Endothelial cell of umbilical vein (primary cell): ENCODE measurements around the gene APOL2. TPM values are rescaled to one million over a fixed set of nuclear protein-coding genes. Genes with fewer than 3 reads are reported as not detected.

Experiments
- Bru-seq: library from RNA; stranded (reverse); fragments of 400-500 nt; gene quantifications from one replicate; lab custom pipeline; 2021; lab: Mats Ljungman, UMichigan
- BruChase-seq, 2 experiments: library from RNA; stranded (reverse); fragments of 400-500 nt; gene quantifications; one replicate each; lab custom pipeline; 2021; lab: Mats Ljungman, UMichigan
- BruUV-seq: library from RNA; stranded (reverse); fragments of 400-500 nt; replicated peaks from 2 replicates; lab custom pipeline; 2021; lab: Mats Ljungman, UMichigan
- CTCF ChIA-PET: fragments of 300-600, 350-600 bp; sonication (Branson Sonifier 250); formaldehyde crosslinking; loops from one replicate; lab custom pipeline; 2021; ENCODE audit warnings: antibody characterized with exemption, inconsistent platforms; lab: Charles Lee
- POLR2A ChIA-PET: fragments of 300-600, 350-600 bp; sonication (Branson Sonifier 250); formaldehyde crosslinking; loops from one replicate; lab custom pipeline; 2021; ENCODE audit warnings: antibody characterized with exemption, inconsistent platforms; lab: Charles Lee
- DNase-seq: peaks from one replicate; pipeline ENCODE4 v3.0.0-alpha.2; 2011; ENCODE audit warnings: low read depth, low spot score
- FAIRE-seq: peaks from 2 replicates; lab custom pipeline; 2011; peaks lifted over from hg19 to GRCh38; lab: Jason Lieb, UNC
- H2AFZ ChIP-seq: 2 replicates; pipeline ENCODE4 v1.6.0; 2012; ENCODE audit warnings: low read depth, low read length, control low read depth, inconsistent platforms
- H3K27ac ChIP-seq: 2 replicates; pipeline ENCODE4 v1.5.1; 2011; ENCODE audit warnings: low read depth, mild to moderate bottlenecking, control low read depth, low read length, moderate library complexity; ENCODE audit not compliant: insufficient read depth
- H3K27me3 ChIP-seq, 2 experiments: 2 replicates each; pipeline versions ENCODE4 v1.6.0 to v1.6.1; 2011; ENCODE audit warnings: low read length in 2 of 2, mixed read lengths in 1 of 2; ENCODE audit not compliant: control insufficient read depth in 2 of 2, insufficient read depth in 2 of 2
- H3K36me3 ChIP-seq, 2 experiments: 2 replicates in 1 of 2; 3 replicates in 1 of 2; pipeline ENCODE4 v1.5.1; 2011; ENCODE audit warnings: low read length in 2 of 2, mild to moderate bottlenecking in 1 of 2, moderate library complexity in 1 of 2; ENCODE audit not compliant: control insufficient read depth in 2 of 2, insufficient read depth in 2 of 2; ENCODE audit errors: extremely low read depth in 1 of 2
- H3K4me1 ChIP-seq: 3 replicates; pipeline ENCODE4 v1.5.1; 2011; ENCODE audit warnings: mild to moderate bottlenecking, low read length; ENCODE audit not compliant: control insufficient read depth, insufficient read depth; ENCODE audit errors: extremely low read depth
- H3K4me2 ChIP-seq: 2 replicates; pipeline ENCODE4 v1.6.1; 2011; ENCODE audit warnings: low read length, control low read depth, mixed read lengths; ENCODE audit not compliant: insufficient read depth
- H3K4me3 ChIP-seq, 3 experiments: fragments of 200-600 bp in 1 of 3; sonication (generic), shearing (Covaris generic) in 1 of 3; replicated peaks in 1 of 3; 2 replicates each; pipeline ENCODE4 v1.5.1; 2011 to 2016; ENCODE audit warnings: control low read depth in 3 of 3, low read length in 3 of 3, mild to moderate bottlenecking in 2 of 3, inconsistent platforms in 1 of 3, low read depth in 1 of 3, moderate library complexity in 1 of 3; ENCODE audit not compliant: insufficient read depth in 1 of 3
- H3K79me2 ChIP-seq: 2 replicates; pipeline ENCODE4 v1.6.0; 2012; ENCODE audit warnings: low read length, inconsistent platforms; ENCODE audit not compliant: control insufficient read depth, insufficient read depth
- H3K9ac ChIP-seq: replicated peaks from 2 replicates; pipeline ENCODE3; 2011; ENCODE audit warnings: low read length, control low read depth; ENCODE audit not compliant: insufficient read depth; ENCODE audit errors: extremely low read depth
- H3K9me1 ChIP-seq: replicated peaks from 3 replicates; pipeline ENCODE4 v1.6.0; 2011; ENCODE audit warnings: mild to moderate bottlenecking, low read length; ENCODE audit not compliant: control insufficient read depth, insufficient read depth; ENCODE audit errors: extremely low read depth
- H3K9me3 ChIP-seq: replicated peaks from 2 replicates; pipeline ENCODE4 v1.5.1; 2012; ENCODE audit warnings: low read length, inconsistent platforms; ENCODE audit not compliant: control insufficient read depth, insufficient read depth
- H4K20me1 ChIP-seq: replicated peaks from 2 replicates; pipeline ENCODE3; 2011; ENCODE audit warnings: mild to moderate bottlenecking, low read length; ENCODE audit not compliant: control insufficient read depth, insufficient read depth; ENCODE audit errors: extremely low read depth
- EZH2 ChIP-seq: IDR thresholded peaks from 2 replicates; pipeline ENCODE4 v1.6.1; 2012; ENCODE audit warnings: borderline replicate concordance, low read depth, mild to moderate bottlenecking, moderate library complexity, low read length, inconsistent platforms; ENCODE audit not compliant: severe bottlenecking
- GATA2 ChIP-seq: IDR thresholded peaks from 2 replicates; pipeline ENCODE4 v1.7.0; 2011; ENCODE audit warnings: low read depth, mild to moderate bottlenecking, moderate library complexity, mixed read lengths, low read length; ENCODE audit not compliant: insufficient read length, insufficient read depth
- POLR2A ChIP-seq: IDR thresholded peaks from 2 replicates; pipeline ENCODE4 v1.6.1; 2012; ENCODE audit warnings: low read depth, mild to moderate bottlenecking, control low read depth, low read length
- POLR2AphosphoS5 ChIP-seq: IDR thresholded peaks from 2 replicates; pipeline ENCODE4 v1.6.1; 2012; ENCODE audit warnings: low read depth, mild to moderate bottlenecking, control low read depth, low read length, moderate library complexity; ENCODE audit not compliant: insufficient read depth
- dilution Hi-C: fragments of 300-500 bp; cut with MboI; formaldehyde crosslinking; loops from one replicate; pipeline ENCODE4 v1.15.0; 2019; ENCODE audit warnings: low sequenced_read_pairs; ENCODE audit not compliant: extremely low pct_ligation_motif_present
- intact Hi-C: fragments of 100-400 bp; cut with micrococcal nuclease; formaldehyde crosslinking; loops from one replicate; pipeline ENCODE4 v1.10.0; 2022
- long read RNA-seq: library from polyadenylated mRNA; stranded (forward); transcript quantifications from one replicate; pipeline ENCODE4 v2.0.0, GENCODE V29; 2021
- polyA minus RNA-seq, 3 experiments: library from RNA; depleted of rRNA, polyadenylated mRNA; stranded (reverse); fragments of >200 nt; gene quantifications; 1 replicate in 1 of 3; 2 replicates in 2 of 3; pipeline ENCODE4 v1.2.3, GENCODE V29; 2011
- polyA plus RNA-seq, 4 experiments: library from polyadenylated mRNA; depleted of rRNA in 3 of 4; stranded (reverse) in 3 of 4; unstranded in 1 of 4; fragments of >200 nt; gene quantifications; 2 replicates each; pipeline versions ENCODE4 v1.2.1 to v1.2.3, GENCODE V29; 2011 to 2012; ENCODE audit warnings: missing spikeins in 1 of 4
- total RNA-seq: library from RNA; stranded (reverse); gene quantifications from 2 replicates; pipeline ENCODE4 v1.2.3, GENCODE V29; 2021
- TF ChIP-seq, protein P1 (sequence below), 2 donors: IDR thresholded peaks; 1 replicate in 1 of 2; 2 replicates in 1 of 2; pipeline ENCODE4 v1.5.1; 2011; ENCODE audit warnings: low read length in 2 of 2, mild to moderate bottlenecking in 2 of 2, moderate library complexity in 2 of 2, control low read depth in 1 of 2, inconsistent platforms in 1 of 2, low read depth in 1 of 2; ENCODE audit not compliant: insufficient read depth in 1 of 2; ENCODE audit errors: extremely low read depth in 1 of 2

Gene APOL2, protein sequence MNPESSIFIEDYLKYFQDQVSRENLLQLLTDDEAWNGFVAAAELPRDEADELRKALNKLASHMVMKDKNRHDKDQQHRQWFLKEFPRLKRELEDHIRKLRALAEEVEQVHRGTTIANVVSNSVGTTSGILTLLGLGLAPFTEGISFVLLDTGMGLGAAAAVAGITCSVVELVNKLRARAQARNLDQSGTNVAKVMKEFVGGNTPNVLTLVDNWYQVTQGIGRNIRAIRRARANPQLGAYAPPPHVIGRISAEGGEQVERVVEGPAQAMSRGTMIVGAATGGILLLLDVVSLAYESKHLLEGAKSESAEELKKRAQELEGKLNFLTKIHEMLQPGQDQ
- total RNA-seq (37.6 and 41.9 TPM in 2 replicates), polyA plus RNA-seq (16.9 and 17.8 TPM in 2 replicates), polyA minus RNA-seq (40.7 and 43.4 TPM in 2 replicates), Bru-seq, nascent RNA (percentile 69 among the genes with signal in this experiment), BruChase-seq, experiment 1, labeled RNA remaining after a 6-hour chase (percentile 82 among the genes with signal in this experiment), BruChase-seq, experiment 2, labeled RNA remaining after a 2-hour chase (percentile 86 among the genes with signal in this experiment)
- 24.9 and 26.1 TPM in 2 replicates for polyA plus RNA-seq (2011; cell fraction: cytosol; rRNA removed)
- 29.1 and 32.5 TPM in 2 replicates for polyA plus RNA-seq (2011; cell fraction: nucleus; rRNA removed)
- polyA plus RNA-seq (2012), result 28.6 and 34.8 TPM in 2 replicates
- 9.3 TPM for polyA minus RNA-seq (2011; cell fraction: cytosol; rRNA and poly(A)+ RNA removed)
- polyA minus RNA-seq (2011; cell fraction: nucleus; rRNA and poly(A)+ RNA removed), result 11.7 and 14.2 TPM in 2 replicates
- long read RNA-seq, transcript APOL2-202 (5 exons, 2,551 nt), result major isoform, 28 of 41 reads
- long read RNA-seq, partial matches to known transcripts, result 1 of 41 reads
- long read RNA-seq, other reads (novel, unspliced or antisense), result 9 of 41 reads

DNA sequence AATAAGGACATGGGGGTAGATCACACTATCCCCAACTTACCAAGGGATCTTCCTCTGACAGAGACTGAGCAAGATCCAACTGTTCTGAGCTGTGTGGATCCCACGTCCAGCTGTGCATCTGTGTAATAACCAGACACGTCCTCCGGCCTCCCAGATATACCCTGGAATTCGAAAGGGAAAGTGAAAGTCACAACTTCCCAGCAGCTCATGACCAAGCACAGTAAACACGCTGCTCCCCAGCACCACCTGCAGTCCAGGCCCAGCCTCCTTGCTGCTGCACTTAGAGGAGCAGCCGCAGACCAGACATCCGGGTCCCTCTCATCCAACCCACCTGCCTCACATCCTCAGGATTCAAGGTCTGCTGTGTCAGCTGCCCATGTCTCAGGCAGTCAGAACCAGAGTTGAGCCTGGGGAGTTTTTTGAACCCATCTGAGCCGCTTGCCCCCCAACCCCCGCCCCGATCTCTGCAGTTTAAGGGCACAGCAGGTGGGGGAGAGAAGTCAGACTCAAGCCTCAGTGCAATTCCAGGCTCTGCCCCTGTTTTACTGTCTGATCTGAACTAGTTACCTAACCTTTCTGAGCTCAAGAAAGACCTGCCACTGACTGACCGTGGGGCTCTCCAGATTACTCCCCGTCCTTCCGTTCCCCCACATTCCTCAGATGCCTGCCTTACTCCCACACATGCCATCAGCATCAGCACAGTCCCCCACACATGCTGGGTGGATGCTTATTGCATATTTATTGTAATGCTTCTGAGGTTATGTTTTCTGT lies at the start of gene APOL2:
TSS of gene APOL2 (minus strand) at position 127 of the 771 bp plus-strand sequence. CDS start 6,365 bp downstream, outside the sequence.
- POLR2A ChIA-PET, result interaction anchor here (1.2 kb wide), 1 partner anchor 14 kb away, joined by 3 read pairs; the partner anchor contains the start of gene APOL1
- Histone ChIP-seq H3K9ac (peak within 1 kb of the TSS; percentile 55), H3K27ac (peak within 1 kb of the TSS; percentile 31), H3K9me3 (no peaks in the 10 kb centered on the region), H3K79me2 (peaks cover 26% of the 10 kb centered on the region), H4K20me1 (no peaks in the 10 kb centered on the region), H3K9me1 (no peaks in the 10 kb centered on the region), H3K4me3 (peak within 1 kb of the TSS; percentile 48 to 82 (median 67)), H2AFZ (peak within 1 kb of the TSS; percentile 80), H3K27me3 (no peaks in the 10 kb centered on the region), H3K36me3 (peaks cover 0 to 3% of the 10 kb centered on the region in 2 experiments), H3K4me1 (peaks cover 16% of the 10 kb centered on the region), H3K4me2 (peak within 1 kb of the TSS; percentile 85)
- peak; percentile 93 for DNase-seq
- intact Hi-C loops (loop anchor here (1.0 to 2.0 kb wide), 4 partner anchors 19 to 247 kb away; no protein-coding TSS in a partner anchor), dilution Hi-C loops (no loop called here)
- TF ChIP-seq EZH2 (no peak), POLR2AphosphoS5 (peak; percentile 65), POLR2A (peak; percentile 84), GATA2 (no peak)
- TF ChIP-seq, protein P1, sequence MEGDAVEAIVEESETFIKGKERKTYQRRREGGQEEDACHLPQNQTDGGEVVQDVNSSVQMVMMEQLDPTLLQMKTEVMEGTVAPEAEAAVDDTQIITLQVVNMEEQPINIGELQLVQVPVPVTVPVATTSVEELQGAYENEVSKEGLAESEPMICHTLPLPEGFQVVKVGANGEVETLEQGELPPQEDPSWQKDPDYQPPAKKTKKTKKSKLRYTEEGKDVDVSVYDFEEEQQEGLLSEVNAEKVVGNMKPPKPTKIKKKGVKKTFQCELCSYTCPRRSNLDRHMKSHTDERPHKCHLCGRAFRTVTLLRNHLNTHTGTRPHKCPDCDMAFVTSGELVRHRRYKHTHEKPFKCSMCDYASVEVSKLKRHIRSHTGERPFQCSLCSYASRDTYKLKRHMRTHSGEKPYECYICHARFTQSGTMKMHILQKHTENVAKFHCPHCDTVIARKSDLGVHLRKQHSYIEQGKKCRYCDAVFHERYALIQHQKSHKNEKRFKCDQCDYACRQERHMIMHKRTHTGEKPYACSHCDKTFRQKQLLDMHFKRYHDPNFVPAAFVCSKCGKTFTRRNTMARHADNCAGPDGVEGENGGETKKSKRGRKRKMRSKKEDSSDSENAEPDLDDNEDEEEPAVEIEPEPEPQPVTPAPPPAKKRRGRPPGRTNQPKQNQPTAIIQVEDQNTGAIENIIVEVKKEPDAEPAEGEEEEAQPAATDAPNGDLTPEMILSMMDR (IDR thresholded peaks at IDR 0.05; ENCODE audit: extremely low read depth in 1 of 2, insufficient read depth in 1 of 2, low read depth in 1 of 2, low read length in 2 of 2), result peak; percentile 54 to 80
- BruUV-seq, result no TSS peak
- FAIRE-seq, result peak; percentile 97
- CTCF ChIA-PET, result interaction anchor here (0.8 to 6.4 kb wide), 22 partner anchors 9 to 247 kb away, joined by 3 to 27 read pairs (median 5); partner anchors contain the start of gene APOL1
